ENCODE measurements around the gene CNIH3. TPM values are rescaled to one million over a fixed set of nuclear protein-coding genes. Genes with fewer than 3 reads are reported as not detected.

The CNIH3 gene
- total RNA-seq, 1 donor from 2014 or later, result 2.0 TPM

DNA sequence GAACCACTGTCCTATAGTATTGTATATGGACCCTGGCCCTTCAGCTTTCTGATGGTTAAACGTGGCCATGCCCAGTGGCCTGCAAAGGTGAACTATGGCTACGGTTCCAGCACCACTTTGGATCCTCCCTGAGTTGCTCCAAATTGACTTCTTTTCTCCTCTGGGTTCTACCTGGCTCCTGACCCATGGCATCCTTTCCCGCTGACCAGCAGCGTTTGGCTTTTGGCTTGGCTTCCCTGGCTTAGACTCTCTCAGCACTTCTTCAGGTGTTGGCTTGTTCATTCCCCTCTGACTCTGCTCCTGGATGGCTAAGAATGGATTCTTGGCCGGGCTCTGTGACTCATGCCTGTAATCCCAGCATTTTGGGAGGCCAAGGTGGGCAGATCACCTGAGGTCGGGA is 152.9 kb downstream of the CNIH3 start:
- DNase-seq (ENCODE audit: low read depth, low spot score), result no peak

GRCh38 chr1:224769452-224770335 is 153.6 kb downstream of the CNIH3 start:
- no peak for DNase-seq (ENCODE audit: low read depth, low spot score)

- no peak for DNase-seq (ENCODE audit: low read depth, low spot score)
These were observed 154.2 kb downstream of the CNIH3 start for GRCh38 chr1:224770336-224770693.

GRCh38 chr1:224773646-224774045 is 157.5 kb downstream of the CNIH3 start:
- DNase-seq (ENCODE audit: low read depth, low spot score), result no peak

- no peak for DNase-seq (ENCODE audit: low read depth, low spot score)
These were observed 158.3 kb downstream of the CNIH3 start for GRCh38 chr1:224774378-224774777.

DNA sequence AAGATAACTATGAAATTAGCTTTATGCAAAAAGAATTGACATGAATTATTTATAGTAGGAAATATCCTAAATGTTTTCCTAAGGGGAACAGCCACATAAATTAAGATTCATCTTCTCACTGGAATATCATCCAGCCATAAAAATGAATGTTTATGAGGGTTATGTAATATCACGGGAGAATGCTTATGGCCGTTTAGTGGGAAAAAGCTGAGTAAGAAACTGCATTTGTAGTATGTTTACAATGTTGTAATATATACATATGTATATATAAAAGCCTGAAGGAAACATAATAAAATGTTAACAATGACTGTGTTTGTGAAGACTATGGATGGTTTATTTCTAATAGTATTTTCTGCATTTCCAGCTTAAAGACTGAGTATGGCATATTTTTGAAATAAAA is 161.1 kb downstream of the CNIH3 start:
- DNase-seq (ENCODE audit: low read depth, low spot score), result no peak

DNA sequence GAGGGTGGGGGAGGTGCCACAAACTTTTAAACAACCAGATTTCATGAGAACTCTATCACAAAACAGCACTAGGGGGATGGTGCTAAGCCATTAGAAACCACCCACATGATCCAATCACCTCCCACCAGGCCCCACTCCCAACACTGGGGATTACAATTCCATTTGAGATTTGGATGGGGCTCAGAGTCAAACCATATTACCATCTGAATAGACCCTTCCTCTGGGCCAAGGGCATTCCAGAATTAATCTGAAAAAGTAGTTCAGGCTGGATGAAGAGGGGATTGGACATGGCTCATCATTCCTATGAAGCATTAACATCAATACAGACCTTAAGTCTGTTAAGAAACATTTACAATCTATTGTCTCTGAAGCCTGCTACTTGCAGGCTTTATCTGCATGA is 163.4 kb downstream of the CNIH3 start:
- no peak for DNase-seq (ENCODE audit: low read depth, low spot score)

DNA sequence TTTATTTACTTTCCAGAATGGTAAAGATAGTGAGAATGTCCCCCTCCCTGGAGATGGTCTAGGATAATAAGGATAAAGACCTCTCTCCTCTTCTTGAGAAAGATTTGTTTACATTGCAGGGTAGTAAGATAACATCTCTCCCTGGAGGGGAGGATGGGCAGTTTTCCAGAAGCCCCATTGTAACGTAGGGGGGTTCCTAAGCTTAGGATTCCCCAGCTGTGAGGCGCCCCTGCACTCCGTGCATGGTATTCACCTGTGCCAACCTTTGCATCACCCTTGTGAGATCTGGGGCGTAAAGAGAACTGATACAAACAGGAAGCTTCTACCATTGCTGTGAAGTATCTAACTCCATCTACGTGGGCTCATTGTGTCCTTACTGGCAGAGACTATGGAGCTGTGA is 164.6 kb downstream of the CNIH3 start:
- DNase-seq (ENCODE audit: low read depth, low spot score), result no peak

- no peak for DNase-seq (ENCODE audit: low read depth, low spot score)
These were observed 165.7 kb downstream of the CNIH3 start for GRCh38 chr1:224781800-224782199.

- DNase-seq (ENCODE audit: low read depth, low spot score), result no peak
These were observed 166.3 kb downstream of the CNIH3 start for GRCh38 chr1:224782281-224783000.

GRCh38 chr1:224783006-224783651 is 167.0 kb downstream of the CNIH3 start:
- DNase-seq (ENCODE audit: low read depth, low spot score), result no peak

DNA sequence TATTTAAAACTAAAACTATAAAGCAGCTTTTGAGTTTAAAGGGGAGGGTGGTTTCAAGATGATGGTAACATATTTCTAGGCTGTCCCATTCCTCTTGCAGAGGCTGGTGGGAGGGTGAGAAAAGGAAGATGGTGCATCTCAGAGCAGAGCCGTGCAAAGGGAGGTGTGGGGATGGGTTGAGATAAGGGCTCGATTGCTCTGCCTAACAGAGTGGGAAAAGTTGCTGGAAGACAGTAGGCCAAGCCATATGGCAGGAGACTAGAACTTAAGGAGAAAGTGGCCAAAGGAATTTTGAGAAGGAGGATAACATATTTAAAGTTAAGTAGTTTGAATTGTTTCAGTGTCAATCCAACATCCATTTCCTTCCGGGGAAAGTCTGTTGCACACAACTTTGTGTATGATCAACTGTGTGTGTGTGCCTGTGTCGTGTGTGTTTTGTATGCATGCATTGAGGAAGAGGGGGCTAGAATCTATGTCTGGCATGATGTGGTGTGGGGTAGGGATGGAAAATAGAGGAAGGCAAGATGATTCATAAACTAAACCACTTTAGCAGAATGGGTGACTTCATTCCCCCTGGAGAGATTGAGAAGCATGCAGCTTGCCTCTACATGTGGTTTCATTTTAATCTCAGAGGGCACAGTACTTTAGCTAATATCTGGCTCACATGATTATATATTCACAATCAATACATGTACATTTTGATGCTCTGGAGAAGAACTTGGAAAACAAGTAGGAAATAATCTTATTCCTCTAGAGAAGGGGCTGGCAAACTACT is 168.3 kb downstream of the CNIH3 start:
- no peak for DNase-seq (ENCODE audit: low read depth, low spot score)

GRCh38 chr1:224785040-224785328 is 168.9 kb downstream of the CNIH3 start:
- DNase-seq (ENCODE audit: low read depth, low spot score), result no peak

DNA sequence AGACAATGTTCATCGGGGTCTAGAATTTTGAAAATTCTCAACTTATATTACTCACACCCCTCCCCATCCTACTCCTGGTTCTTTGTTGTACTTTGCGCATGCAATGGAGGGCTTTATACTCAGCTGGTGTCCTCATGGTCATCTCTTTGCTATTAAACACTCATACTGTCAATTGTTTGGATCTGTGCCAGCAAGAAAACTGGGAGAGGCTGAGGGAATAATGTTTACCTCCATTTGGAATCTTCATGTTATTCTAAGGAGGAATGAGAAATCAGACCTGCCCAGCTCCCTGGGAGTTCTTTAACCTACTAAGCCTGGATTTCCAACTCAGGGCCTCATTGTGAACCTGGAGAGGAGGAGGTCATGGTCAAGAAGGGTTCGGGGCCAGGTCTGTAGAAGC is 169.5 kb downstream of the CNIH3 start:
- no peak for DNase-seq (ENCODE audit: low read depth, low spot score)

GRCh38 chr1:224786533-224787250 is 170.6 kb downstream of the CNIH3 start:
- no peak for DNase-seq (ENCODE audit: low read depth, low spot score)

DNA sequence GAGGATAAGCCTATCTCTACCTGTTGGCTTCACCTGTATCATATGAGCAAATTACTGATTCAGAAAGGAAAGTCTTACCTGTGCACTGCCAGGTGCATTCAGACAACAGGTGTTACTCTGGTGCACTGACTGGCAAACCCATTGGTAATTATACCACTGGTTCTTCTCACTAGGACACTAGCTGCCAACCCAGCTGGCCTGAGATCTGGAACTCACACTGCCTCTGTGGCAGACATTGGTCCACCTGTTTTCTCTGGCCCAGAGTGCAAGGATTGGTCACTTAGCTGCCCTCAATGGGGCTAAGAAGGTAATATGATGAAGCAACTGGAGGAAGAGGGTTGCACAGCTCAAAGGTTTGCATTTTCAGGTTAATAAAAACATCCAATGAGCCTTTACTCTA is 173.2 kb downstream of the CNIH3 start:
- no peak for DNase-seq (ENCODE audit: low read depth, low spot score)

Other genes with a start within 250 kb of the CNIH3 start
- 59.7 and 61.0 TPM in 2 replicates for gene WDR26, start 181.5 kb upstream of the CNIH3 start, total RNA-seq